ENCODE measurements around the gene B3GALT6. TPM values are rescaled to one million over a fixed set of nuclear protein-coding genes. Genes with fewer than 3 reads are reported as not detected.
A peak's percentile ranks its signal among the peaks of the same experiment; 100 is the strongest.

Gene B3GALT6
- total and polyA plus RNA-seq, 2 experiments from 2014 or later = 5.5 to 26.5 TPM

DNA sequence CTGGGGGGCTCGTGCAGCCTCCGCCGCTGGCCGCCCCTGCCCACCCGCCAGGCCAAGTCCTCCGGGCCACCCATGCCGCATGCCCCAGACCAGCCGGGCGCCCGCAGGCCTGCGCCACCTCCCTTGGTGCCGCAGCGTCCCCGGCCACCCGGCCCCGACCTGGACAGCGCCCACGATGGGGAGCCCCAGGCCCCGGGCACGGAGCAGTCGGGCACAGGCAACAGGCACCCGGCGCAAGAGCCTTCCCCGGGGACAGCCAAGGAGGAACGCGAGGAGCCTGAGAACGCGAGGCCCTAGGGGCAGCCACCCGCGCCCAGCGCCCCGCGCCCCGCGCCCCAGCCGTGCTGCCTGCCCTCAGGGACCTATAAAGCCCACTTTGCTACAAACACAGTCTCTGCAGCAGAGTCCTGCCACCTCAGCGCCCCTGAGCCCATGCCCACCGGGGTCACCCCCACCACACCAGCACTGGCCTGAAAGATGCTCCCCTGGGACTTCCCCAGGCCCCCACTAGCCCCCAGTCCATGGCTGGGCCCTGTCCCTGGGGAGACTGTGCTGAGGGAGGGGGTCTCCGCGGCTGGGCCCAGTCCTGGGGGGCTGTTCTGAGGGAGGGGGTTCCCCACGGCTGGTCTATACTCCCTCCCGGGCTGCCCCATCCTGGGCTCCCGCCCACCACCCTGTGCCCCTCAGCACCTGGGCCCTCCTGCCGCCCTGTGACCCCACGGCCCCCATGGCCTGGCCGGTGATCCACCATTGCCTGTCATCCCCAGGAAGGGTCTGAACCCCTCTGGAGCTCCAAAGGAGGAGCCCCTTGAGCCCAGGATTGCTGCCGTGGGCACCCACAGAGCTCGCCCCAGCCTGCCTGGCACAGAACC, 34.2 kb upstream of the B3GALT6 start:
- no peaks in the 10 kb centered on the region for H3K9me2 ChIP-seq (ENCODE audit: insufficient read depth)
- Mint-ChIP-seq H3K27ac (no peak overlapping the region), H3K9me3 (peaks cover 20% of the 10 kb centered on the region), H3K27me3 (ENCODE audit: insufficient read depth, low read depth, poor library complexity) (peaks cover 3% of the 10 kb centered on the region), H3K4me3 (no peak overlapping the region), H3K36me3 (ENCODE audit: low read depth) (no peaks in the 10 kb centered on the region), H3K4me1 (no peaks in the 10 kb centered on the region; the same call in 2 of the 3 replicates)
- H2AFZ ChIP-seq = no peak overlapping the region
- no peak overlapping the region for H3K4me2 ChIP-seq
- H4K20me1 ChIP-seq (replicated peaks; ENCODE audit: insufficient read depth) = no peaks in the 10 kb centered on the region
- no peak for TF ChIP-seq ZNF331 (CRISPR knock-in tag; IDR thresholded peaks at IDR 0.05; ENCODE audit: low read depth)
- TF ChIP-seq CREB1 (CRISPR knock-in tag; IDR thresholded peaks at IDR 0.05; ENCODE audit: low read depth) = no peak
- no peak for TF ChIP-seq STAT1 (IDR thresholded peaks at IDR 0.05; ENCODE audit: unreplicated experiment)
- TF ChIP-seq, protein P1, sequence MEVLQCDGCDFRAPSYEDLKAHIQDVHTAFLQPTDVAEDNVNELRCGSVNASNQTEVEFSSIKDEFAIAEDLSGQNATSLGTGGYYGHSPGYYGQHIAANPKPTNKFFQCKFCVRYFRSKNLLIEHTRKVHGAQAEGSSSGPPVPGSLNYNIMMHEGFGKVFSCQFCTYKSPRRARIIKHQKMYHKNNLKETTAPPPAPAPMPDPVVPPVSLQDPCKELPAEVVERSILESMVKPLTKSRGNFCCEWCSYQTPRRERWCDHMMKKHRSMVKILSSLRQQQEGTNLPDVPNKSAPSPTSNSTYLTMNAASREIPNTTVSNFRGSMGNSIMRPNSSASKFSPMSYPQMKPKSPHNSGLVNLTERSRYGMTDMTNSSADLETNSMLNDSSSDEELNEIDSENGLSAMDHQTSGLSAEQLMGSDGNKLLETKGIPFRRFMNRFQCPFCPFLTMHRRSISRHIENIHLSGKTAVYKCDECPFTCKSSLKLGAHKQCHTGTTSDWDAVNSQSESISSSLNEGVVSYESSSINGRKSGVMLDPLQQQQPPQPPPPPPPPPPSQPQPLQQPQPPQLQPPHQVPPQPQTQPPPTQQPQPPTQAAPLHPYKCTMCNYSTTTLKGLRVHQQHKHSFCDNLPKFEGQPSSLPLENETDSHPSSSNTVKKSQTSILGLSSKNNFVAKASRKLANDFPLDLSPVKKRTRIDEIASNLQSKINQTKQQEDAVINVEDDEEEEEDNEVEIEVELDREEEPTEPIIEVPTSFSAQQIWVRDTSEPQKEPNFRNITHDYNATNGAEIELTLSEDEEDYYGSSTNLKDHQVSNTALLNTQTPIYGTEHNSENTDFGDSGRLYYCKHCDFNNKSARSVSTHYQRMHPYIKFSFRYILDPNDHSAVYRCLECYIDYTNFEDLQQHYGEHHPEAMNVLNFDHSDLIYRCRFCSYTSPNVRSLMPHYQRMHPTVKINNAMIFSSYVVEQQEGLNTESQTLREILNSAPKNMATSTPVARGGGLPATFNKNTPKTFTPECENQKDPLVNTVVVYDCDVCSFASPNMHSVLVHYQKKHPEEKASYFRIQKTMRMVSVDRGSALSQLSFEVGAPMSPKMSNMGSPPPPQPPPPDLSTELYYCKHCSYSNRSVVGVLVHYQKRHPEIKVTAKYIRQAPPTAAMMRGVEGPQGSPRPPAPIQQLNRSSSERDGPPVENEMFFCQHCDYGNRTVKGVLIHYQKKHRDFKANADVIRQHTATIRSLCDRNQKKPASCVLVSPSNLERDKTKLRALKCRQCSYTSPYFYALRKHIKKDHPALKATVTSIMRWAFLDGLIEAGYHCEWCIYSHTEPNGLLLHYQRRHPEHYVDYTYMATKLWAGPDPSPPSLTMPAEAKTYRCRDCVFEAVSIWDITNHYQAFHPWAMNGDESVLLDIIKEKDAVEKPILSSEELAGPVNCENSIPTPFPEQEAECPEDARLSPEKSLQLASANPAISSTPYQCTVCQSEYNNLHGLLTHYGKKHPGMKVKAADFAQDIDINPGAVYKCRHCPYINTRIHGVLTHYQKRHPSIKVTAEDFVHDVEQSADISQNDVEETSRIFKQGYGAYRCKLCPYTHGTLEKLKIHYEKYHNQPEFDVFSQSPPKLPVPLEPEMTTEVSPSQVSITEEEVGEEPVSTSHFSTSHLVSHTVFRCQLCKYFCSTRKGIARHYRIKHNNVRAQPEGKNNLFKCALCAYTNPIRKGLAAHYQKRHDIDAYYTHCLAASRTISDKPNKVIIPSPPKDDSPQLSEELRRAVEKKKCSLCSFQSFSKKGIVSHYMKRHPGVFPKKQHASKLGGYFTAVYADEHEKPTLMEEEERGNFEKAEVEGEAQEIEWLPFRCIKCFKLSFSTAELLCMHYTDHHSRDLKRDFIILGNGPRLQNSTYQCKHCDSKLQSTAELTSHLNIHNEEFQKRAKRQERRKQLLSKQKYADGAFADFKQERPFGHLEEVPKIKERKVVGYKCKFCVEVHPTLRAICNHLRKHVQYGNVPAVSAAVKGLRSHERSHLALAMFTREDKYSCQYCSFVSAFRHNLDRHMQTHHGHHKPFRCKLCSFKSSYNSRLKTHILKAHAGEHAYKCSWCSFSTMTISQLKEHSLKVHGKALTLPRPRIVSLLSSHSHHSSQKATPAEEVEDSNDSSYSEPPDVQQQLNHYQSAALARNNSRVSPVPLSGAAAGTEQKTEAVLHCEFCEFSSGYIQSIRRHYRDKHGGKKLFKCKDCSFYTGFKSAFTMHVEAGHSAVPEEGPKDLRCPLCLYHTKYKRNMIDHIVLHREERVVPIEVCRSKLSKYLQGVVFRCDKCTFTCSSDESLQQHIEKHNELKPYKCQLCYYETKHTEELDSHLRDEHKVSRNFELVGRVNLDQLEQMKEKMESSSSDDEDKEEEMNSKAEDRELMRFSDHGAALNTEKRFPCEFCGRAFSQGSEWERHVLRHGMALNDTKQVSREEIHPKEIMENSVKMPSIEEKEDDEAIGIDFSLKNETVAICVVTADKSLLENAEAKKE (CRISPR knock-in tag; IDR thresholded peaks at IDR 0.05) = no peak
- no peak for TF ChIP-seq ZNF114 (CRISPR knock-in tag; IDR thresholded peaks at IDR 0.05)
- no peak for TF ChIP-seq POLR2AphosphoS5 (IDR thresholded peaks at IDR 0.05; ENCODE audit: low read depth)
- no peak for TF ChIP-seq EZH2phosphoT487 (IDR thresholded peaks at IDR 0.05; ENCODE audit: unreplicated experiment)
- no peak for TF ChIP-seq NANOG (IDR thresholded peaks at IDR 0.05; ENCODE audit: borderline replicate concordance)
- TF ChIP-seq, protein P2, sequence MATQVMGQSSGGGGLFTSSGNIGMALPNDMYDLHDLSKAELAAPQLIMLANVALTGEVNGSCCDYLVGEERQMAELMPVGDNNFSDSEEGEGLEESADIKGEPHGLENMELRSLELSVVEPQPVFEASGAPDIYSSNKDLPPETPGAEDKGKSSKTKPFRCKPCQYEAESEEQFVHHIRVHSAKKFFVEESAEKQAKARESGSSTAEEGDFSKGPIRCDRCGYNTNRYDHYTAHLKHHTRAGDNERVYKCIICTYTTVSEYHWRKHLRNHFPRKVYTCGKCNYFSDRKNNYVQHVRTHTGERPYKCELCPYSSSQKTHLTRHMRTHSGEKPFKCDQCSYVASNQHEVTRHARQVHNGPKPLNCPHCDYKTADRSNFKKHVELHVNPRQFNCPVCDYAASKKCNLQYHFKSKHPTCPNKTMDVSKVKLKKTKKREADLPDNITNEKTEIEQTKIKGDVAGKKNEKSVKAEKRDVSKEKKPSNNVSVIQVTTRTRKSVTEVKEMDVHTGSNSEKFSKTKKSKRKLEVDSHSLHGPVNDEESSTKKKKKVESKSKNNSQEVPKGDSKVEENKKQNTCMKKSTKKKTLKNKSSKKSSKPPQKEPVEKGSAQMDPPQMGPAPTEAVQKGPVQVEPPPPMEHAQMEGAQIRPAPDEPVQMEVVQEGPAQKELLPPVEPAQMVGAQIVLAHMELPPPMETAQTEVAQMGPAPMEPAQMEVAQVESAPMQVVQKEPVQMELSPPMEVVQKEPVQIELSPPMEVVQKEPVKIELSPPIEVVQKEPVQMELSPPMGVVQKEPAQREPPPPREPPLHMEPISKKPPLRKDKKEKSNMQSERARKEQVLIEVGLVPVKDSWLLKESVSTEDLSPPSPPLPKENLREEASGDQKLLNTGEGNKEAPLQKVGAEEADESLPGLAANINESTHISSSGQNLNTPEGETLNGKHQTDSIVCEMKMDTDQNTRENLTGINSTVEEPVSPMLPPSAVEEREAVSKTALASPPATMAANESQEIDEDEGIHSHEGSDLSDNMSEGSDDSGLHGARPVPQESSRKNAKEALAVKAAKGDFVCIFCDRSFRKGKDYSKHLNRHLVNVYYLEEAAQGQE (IDR thresholded peaks at IDR 0.05; ENCODE audit: unreplicated experiment) = no peak
- no peak for TF ChIP-seq JUNB (IDR thresholded peaks at IDR 0.05; ENCODE audit: unreplicated experiment)
- TF ChIP-seq, protein P3, sequence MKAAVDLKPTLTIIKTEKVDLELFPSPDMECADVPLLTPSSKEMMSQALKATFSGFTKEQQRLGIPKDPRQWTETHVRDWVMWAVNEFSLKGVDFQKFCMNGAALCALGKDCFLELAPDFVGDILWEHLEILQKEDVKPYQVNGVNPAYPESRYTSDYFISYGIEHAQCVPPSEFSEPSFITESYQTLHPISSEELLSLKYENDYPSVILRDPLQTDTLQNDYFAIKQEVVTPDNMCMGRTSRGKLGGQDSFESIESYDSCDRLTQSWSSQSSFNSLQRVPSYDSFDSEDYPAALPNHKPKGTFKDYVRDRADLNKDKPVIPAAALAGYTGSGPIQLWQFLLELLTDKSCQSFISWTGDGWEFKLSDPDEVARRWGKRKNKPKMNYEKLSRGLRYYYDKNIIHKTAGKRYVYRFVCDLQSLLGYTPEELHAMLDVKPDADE (IDR thresholded peaks at IDR 0.05) = no peak
- TF ChIP-seq EZH2 (IDR thresholded peaks at IDR 0.05; ENCODE audit: low read depth, unreplicated experiment) = no peak
- TF ChIP-seq, protein P4, sequence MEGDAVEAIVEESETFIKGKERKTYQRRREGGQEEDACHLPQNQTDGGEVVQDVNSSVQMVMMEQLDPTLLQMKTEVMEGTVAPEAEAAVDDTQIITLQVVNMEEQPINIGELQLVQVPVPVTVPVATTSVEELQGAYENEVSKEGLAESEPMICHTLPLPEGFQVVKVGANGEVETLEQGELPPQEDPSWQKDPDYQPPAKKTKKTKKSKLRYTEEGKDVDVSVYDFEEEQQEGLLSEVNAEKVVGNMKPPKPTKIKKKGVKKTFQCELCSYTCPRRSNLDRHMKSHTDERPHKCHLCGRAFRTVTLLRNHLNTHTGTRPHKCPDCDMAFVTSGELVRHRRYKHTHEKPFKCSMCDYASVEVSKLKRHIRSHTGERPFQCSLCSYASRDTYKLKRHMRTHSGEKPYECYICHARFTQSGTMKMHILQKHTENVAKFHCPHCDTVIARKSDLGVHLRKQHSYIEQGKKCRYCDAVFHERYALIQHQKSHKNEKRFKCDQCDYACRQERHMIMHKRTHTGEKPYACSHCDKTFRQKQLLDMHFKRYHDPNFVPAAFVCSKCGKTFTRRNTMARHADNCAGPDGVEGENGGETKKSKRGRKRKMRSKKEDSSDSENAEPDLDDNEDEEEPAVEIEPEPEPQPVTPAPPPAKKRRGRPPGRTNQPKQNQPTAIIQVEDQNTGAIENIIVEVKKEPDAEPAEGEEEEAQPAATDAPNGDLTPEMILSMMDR (conservative IDR thresholded peaks at IDR 0.05; ENCODE audit: low read depth in 2 of 2) = no peak
- H3K4me1 ChIP-seq (ENCODE audit: insufficient read depth) = no peaks in the 10 kb centered on the region
- H3K36me3 ChIP-seq (ENCODE audit: insufficient read depth) = no peaks in the 10 kb centered on the region
- no peaks in the 10 kb centered on the region for H3K27me3 ChIP-seq (ENCODE audit: insufficient read depth)
- no peak overlapping the region for H3K27ac ChIP-seq (ENCODE audit: low read depth)
- ATAC-seq = no peak
- no peak overlapping the region for H3K4me3 ChIP-seq
- H3K79me2 ChIP-seq (replicated peaks; ENCODE audit: insufficient read depth) = no peaks in the 10 kb centered on the region
- peak; percentile 8 for DNase-seq (ENCODE audit: low spot score)
- no peaks in the 10 kb centered on the region for H3F3A ChIP-seq (replicated peaks; ENCODE audit: low read depth)

Measured in GM23338 (cell line).